ENCODE results near the gene ALK.

The ALK gene

DNA sequence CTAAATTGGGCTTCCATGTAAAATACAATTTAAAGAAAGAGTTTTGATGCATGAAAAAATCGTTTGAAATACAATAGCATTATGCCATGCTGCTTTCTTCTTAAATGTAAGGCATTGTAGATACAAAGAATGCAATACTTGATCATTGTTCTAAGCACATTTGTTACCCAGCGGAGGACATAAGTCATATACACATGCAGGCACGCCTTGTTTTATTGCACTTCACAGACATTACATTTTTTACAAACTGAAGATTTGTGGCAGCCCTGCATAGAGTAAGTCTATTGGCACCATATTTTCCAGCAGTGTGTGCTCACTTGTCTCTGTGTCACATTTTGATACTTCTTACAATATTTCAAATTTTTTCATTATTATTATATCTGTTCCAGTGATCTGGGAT lies 461.2 kb downstream of the ALK start:
- no peak for TF ChIP-seq MYC (IDR thresholded peaks at IDR 0.05; ENCODE audit: low read depth, low read length)
- TF ChIP-seq, protein P1, sequence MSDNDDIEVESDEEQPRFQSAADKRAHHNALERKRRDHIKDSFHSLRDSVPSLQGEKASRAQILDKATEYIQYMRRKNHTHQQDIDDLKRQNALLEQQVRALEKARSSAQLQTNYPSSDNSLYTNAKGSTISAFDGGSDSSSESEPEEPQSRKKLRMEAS (IDR thresholded peaks at IDR 0.05; ENCODE audit: low read depth, low read length): no peak
- TF ChIP-seq, protein P2, sequence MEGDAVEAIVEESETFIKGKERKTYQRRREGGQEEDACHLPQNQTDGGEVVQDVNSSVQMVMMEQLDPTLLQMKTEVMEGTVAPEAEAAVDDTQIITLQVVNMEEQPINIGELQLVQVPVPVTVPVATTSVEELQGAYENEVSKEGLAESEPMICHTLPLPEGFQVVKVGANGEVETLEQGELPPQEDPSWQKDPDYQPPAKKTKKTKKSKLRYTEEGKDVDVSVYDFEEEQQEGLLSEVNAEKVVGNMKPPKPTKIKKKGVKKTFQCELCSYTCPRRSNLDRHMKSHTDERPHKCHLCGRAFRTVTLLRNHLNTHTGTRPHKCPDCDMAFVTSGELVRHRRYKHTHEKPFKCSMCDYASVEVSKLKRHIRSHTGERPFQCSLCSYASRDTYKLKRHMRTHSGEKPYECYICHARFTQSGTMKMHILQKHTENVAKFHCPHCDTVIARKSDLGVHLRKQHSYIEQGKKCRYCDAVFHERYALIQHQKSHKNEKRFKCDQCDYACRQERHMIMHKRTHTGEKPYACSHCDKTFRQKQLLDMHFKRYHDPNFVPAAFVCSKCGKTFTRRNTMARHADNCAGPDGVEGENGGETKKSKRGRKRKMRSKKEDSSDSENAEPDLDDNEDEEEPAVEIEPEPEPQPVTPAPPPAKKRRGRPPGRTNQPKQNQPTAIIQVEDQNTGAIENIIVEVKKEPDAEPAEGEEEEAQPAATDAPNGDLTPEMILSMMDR (IDR thresholded peaks at IDR 0.05; ENCODE audit: low read depth, low read length): no peak
- TF ChIP-seq POLR2A (IDR thresholded peaks at IDR 0.05; ENCODE audit: extremely low read depth, insufficient read length): no peak
- no peak overlapping the region for H3K4me3 ChIP-seq (ENCODE audit: low read depth, low read length)
- DNase-seq (ENCODE audit: low read depth): no peak

DNA sequence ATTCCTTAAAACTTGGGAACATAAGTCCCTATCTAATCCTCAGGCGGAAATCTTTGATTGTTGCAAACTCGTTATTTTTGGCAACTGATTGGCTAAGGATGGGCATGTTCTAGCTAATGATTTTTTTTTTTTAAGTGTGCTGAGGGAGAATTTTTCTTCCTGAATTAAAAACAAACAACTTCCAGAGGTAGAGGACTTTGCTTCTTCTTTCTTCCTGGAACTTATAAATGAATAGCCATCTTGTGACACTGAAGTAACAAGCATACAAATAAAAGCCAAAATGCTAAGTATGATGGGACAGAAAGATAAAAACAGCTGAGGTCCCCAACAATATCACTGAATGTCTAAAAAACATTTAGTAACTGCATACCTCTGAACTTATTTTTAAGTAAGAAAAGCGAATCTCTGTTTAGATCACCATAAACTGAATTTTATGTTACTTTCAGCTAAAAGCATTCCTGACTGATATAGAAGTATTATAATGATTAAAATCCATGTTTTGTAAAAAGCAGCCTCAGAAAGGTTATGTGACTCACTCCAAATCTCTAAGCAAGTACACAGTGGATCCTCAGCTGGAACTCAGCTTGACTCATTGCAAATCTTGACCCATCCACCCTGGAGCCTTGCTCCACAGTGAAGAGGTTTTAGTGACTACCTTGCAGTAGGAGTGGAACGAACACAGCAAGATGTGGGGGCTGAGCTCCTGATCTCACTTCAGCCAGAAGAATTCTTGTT lies 461.8 kb downstream of the ALK start:
- H3K4me3 ChIP-seq (ENCODE audit: low read depth, low read length): no peak overlapping the region
- TF ChIP-seq, protein P2 (IDR thresholded peaks at IDR 0.05; ENCODE audit: low read depth, low read length): no peak
- TF ChIP-seq MYC (IDR thresholded peaks at IDR 0.05; ENCODE audit: low read depth, low read length) (no peak), POLR2A (IDR thresholded peaks at IDR 0.05; ENCODE audit: extremely low read depth, insufficient read length) (no peak)
- TF ChIP-seq, protein P1 (IDR thresholded peaks at IDR 0.05; ENCODE audit: low read depth, low read length): no peak
- DNase-seq (ENCODE audit: low read depth): no peak

DNA sequence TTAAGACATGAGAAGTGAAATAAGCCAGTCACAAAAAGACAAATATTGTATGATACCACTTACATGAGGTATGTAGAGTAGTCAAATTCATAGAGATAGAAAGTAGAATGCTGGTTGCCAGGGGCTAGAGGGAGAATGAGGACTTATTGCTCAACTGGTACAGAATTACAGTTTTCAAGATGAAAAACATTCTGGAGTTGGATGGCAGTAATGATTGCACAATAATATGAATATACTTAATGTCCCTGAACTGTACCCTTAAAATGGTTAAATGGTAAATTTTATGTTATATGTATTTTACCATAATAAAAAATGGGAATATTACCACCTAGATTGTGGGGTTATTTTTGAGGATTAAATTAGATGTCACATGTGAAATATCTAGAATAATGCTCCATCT lies 465.0 kb downstream of the ALK start:
- no peak overlapping the region for H3K4me3 ChIP-seq (ENCODE audit: low read depth, low read length)
- TF ChIP-seq POLR2A (IDR thresholded peaks at IDR 0.05; ENCODE audit: extremely low read depth, insufficient read length) (no peak), MYC (IDR thresholded peaks at IDR 0.05; ENCODE audit: low read depth, low read length) (no peak)
- TF ChIP-seq, protein P2 (IDR thresholded peaks at IDR 0.05; ENCODE audit: low read depth, low read length): no peak
- TF ChIP-seq, protein P1 (IDR thresholded peaks at IDR 0.05; ENCODE audit: low read depth, low read length): no peak

DNA sequence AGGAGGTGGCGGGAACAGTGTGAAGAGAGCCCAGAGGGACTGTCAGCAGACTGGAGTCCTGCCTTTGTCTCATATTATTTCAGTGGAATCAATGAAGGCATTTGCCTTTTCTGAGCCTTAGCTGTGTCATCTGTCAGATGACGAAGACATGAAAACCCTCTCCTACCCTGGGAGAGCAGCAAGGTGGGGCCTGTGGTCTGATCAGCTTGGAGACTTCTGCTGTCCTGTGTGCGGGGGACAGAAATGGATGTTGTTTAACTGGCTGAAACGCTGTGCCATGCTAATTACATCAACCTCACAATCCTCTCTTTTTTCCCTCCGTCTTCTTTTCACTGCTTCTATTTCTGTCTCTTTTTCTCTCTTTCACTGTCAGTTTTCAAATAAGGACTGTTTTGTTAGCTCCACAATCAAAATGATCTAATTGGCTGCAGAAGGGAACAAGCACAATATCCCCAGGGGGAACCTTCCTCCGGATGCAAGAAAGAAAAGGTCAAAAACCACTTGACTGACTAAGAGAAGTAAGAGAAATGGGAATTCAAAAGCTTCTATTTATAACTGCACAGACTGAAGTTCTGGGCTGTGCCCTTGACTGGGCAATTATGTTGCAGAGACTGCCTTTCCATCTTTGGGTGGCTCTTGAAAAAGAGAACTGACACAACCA lies 466.1 kb downstream of the ALK start:
- no peak for DNase-seq (ENCODE audit: low read depth)
- H3K4me3 ChIP-seq (ENCODE audit: low read depth, low read length): no peak overlapping the region
- no peak for TF ChIP-seq POLR2A (IDR thresholded peaks at IDR 0.05; ENCODE audit: extremely low read depth, insufficient read length)
- TF ChIP-seq, protein P2 (IDR thresholded peaks at IDR 0.05; ENCODE audit: low read depth, low read length): no peak
- TF ChIP-seq, protein P1 (IDR thresholded peaks at IDR 0.05; ENCODE audit: low read depth, low read length): no peak
- TF ChIP-seq MYC (IDR thresholded peaks at IDR 0.05; ENCODE audit: low read depth, low read length): no peak

More for the DNA sequence above, 465.0 kb downstream of the ALK start:
- DNase-seq (ENCODE audit: low read depth): no peak

DNA sequence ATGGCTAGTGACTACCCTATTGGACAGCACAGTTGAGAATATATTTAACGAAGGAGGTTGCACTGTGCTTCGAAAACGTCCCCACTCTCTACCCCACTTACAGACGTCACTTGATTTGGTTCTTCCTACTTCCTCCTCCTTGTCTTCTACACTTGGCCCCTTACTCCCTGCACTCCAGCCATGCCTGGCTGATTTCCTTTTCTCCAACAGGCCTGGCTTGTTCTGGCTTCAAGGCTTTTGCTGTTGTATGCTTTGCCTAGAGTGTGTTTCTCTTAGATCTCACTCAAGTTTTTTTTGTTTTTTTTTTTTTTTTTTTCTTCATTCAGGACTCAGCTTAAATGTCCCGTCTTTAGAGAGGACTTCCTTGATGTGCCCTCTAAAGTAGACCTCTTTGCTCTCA lies 469.4 kb downstream of the ALK start:
- TF ChIP-seq, protein P1 (IDR thresholded peaks at IDR 0.05; ENCODE audit: low read depth, low read length): no peak
- no peak overlapping the region for H3K4me3 ChIP-seq (ENCODE audit: low read depth, low read length)
- DNase-seq (ENCODE audit: low read depth): no peak

DNA sequence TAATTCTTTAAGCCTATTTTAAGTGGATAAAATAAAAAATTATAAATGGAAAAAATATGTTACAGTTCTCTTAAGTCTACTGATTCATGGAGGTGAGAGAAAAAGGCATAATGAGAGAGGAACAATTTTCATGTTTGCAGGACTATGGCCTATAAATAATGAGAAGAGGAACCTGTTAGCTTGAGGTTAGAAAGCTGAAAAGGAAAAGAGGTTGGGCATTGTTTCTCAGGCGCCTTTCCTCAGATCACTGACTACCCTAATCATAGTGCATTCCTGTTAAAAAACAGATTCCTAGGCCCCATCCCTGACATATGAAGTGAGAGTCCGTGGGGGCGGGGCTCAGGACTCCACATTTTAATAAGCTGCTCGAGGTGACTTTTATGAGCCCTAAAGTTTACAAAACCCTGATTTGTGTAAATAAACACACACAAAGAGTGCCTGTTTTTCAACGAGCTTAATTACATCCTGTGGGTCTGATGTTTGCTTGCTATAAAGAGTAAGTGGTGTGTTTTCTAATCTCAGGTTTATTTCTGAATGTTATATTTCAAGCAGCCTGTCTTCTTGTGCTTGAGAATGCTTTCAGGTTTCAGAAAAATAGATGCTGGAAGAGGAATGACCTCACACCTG lies 470.7 kb downstream of the ALK start:
- no peak for TF ChIP-seq MYC (IDR thresholded peaks at IDR 0.05; ENCODE audit: low read depth, low read length)
- TF ChIP-seq, protein P1 (IDR thresholded peaks at IDR 0.05; ENCODE audit: low read depth, low read length): no peak
- TF ChIP-seq, protein P2 (IDR thresholded peaks at IDR 0.05; ENCODE audit: low read depth, low read length): no peak
- no peak for TF ChIP-seq POLR2A (IDR thresholded peaks at IDR 0.05; ENCODE audit: extremely low read depth, insufficient read length)
- H3K4me3 ChIP-seq (ENCODE audit: low read depth, low read length): no peak overlapping the region
- DNase-seq (ENCODE audit: low read depth): no peak

All from NB4 (cell line).